DOHH2 (cell line): ENCODE results near the gene MISP.
"Not testable (repeated sequence)": the region's sequence is repeated elsewhere in the genome, so short reads cannot be mapped to it uniquely, and the experiment has no call there.

ENCODE experiments used
- H3F3A ChIP-seq: fragments of 200-600 bp; sonication (generic), shearing (Covaris generic); 2 replicates; pipeline ENCODE4 v1.6.0; 2016; ENCODE audit warnings: antibody characterized with exemption, mild to moderate bottlenecking; ENCODE audit not compliant: control insufficient read depth, insufficient read depth
- H3K27ac ChIP-seq: fragments of 200-600 bp; sonication (generic); 2 replicates; pipeline ENCODE4 v1.5.1; 2014; ENCODE audit warnings: low read depth, mild to moderate bottlenecking, low read length, moderate library complexity
- H3K27me3 ChIP-seq: fragments of 200-600 bp; sonication (generic); 2 replicates; pipeline ENCODE4 v1.6.1; 2014; ENCODE audit warnings: mild to moderate bottlenecking, low read length, mixed read lengths; ENCODE audit not compliant: control insufficient read depth
- H3K36me3 ChIP-seq: fragments of 200-600 bp; sonication (generic); 2 replicates; pipeline ENCODE4 v1.6.1; 2014; ENCODE audit warnings: mild to moderate bottlenecking, low read length, moderate library complexity, mixed read lengths; ENCODE audit not compliant: control insufficient read depth
- H3K4me1 ChIP-seq: fragments of 200-600 bp; sonication (generic); 2 replicates; pipeline ENCODE4 v1.6.1; 2014; ENCODE audit warnings: mild to moderate bottlenecking, low read length, mixed read lengths; ENCODE audit not compliant: control insufficient read depth
- H3K4me2 ChIP-seq: fragments of 200-600 bp; sonication (generic); 2 replicates; pipeline ENCODE4 v1.6.0; 2014; ENCODE audit warnings: mild to moderate bottlenecking, low read length, moderate library complexity
- H3K4me3 ChIP-seq: fragments of 200-600 bp; sonication (generic); 2 replicates; pipeline ENCODE4 v1.5.1; 2014; ENCODE audit warnings: mild to moderate bottlenecking, low read length, mixed read lengths
- H3K79me2 ChIP-seq: fragments of 200-600 bp; sonication (generic); 2 replicates; pipeline ENCODE4 v1.6.1; 2014; ENCODE audit warnings: mild to moderate bottlenecking, low read length, mixed read lengths; ENCODE audit not compliant: control insufficient read depth
- H3K9me2 ChIP-seq: fragments of 200-600 bp; sonication (generic); replicated peaks from 2 replicates; pipeline ENCODE4 v1.6.1; 2014; ENCODE audit warnings: mild to moderate bottlenecking, low read length, mixed read lengths; ENCODE audit not compliant: control insufficient read depth
- H3K9me3 ChIP-seq: fragments of 200-600 bp; sonication (generic); 2 replicates; pipeline ENCODE4 v1.6.1; 2014; ENCODE audit warnings: antibody characterized with exemption, low read length, mixed read lengths; ENCODE audit not compliant: control insufficient read depth, insufficient read depth
- H4K20me1 ChIP-seq: fragments of 200-600 bp; sonication (generic); 2 replicates; pipeline ENCODE4 v1.6.0; 2014; ENCODE audit warnings: low read depth, mild to moderate bottlenecking, antibody characterized with exemption, low read length, moderate library complexity; ENCODE audit not compliant: control insufficient read depth, insufficient read depth
- CTCF ChIP-seq: fragments of 200-600 bp; sonication (generic); IDR thresholded peaks from one replicate; pipeline ENCODE4 v1.5.1; 2014; ENCODE audit warnings: antibody characterized with exemption, mild to moderate bottlenecking, low read depth, low read length; ENCODE audit not compliant: poor library complexity, severe bottlenecking
- EZH2phosphoT487 ChIP-seq: fragments of 200-600 bp; sonication (generic); IDR thresholded peaks from 2 replicates; pipeline ENCODE4 v1.6.1; 2017; ENCODE audit warnings: borderline replicate concordance, mild to moderate bottlenecking, antibody characterized with exemption, low read length, moderate library complexity, mixed read lengths

MISP gene

DNA sequence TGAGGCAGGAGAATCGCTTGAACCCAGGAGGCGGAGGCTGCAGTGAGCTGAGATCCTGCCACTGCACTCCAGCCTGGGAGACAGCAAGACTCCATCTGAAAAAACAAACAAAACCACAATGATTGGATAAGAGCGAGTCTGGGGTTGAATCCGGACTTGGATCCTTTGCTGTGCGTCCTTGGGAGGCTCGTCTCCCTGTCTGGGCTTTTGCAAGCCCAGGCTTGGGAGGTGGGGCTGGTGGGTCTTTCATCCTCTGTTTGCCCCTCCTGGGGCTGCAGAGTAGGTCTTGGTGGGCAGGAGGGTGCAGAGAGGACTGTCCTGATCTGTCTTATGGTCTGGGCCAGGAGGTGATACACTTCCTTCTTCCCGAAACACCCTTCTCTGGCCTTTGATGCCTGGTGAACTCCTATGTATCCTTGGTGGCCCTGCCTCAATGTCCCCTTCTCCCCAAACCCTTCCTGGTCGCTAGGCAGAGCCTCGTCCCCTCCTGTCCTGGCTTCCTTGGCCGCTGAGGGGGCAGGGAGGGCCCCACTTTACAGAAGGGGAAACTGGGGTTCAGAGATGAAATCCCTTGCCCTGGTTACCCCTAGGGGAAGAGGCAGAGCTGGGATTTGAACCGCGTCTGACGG lies 25.3 kb upstream of the MISP start:
- H4K20me1 ChIP-seq, result no peaks in the 10 kb centered on the region
- H3K27me3 ChIP-seq, result peaks cover 12% of the 10 kb centered on the region
- H3K9me3 ChIP-seq, result no peaks in the 10 kb centered on the region

DNA sequence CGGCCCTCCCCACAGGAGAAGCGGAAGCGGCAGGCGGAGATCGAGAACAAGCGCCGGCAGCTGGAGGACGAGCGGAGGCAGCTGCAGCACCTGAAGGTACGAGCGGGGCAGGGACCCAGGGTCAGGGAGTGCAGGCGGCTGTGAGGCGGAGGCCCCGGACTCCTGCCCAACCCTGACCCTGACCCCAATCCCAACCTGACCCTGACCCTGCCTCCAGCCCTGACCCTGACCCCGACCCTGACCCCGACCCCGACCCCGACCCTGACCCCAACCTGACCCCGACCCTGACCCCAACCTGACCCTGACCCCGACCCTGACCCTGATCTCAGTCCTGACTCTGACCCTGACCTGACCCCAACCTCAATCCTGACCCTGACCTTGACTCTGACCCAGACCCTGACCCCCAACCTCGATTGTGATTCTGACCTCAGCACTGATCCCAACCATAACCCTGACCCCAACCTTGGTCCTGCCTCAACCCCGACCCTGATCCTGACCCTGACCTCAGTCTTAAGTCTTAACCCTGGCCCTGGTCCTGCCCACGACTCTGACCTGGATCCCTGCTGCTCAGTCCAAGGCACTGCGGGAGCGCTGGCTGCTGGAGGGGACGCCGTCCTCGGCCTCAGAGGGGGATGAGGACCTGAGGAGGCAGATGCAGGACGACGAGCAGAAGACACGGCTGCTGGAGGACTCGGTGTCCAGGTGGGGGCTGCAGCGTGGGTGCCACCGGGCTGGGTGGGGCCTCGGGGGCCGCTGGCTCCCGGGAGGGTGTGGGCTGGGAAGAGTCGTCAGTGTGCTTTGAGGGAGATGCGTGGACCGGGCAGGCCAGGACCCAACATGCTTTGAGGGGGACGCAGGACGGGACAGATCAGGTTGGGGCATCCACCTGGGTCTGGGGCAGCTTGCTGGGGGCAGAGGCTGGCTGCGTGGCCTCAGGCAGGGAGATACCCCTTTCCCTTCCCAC lies 23.6 kb upstream of the MISP start:
- Histone ChIP-seq H3K27me3 (peaks cover 12% of the 10 kb centered on the region), H3K36me3 (no peaks in the 10 kb centered on the region), H3K9me3 (no peaks in the 10 kb centered on the region), H3F3A (no peaks in the 10 kb centered on the region), H3K4me2 (no peak overlapping the region), H3K4me1 (peaks cover 13% of the 10 kb centered on the region), H3K79me2 (no peaks in the 10 kb centered on the region), H4K20me1 (no peaks in the 10 kb centered on the region), H3K9me2 (no peaks in the 10 kb centered on the region), H3K4me3 (no peak overlapping the region), H3K27ac (no peak overlapping the region)
- TF ChIP-seq EZH2phosphoT487 (no peak), CTCF (no peak)

More for the DNA sequence above, 25.3 kb upstream of the MISP start:
- no peak overlapping the region for H3K27ac ChIP-seq
- peaks cover 15% of the 10 kb centered on the region for H3K4me1 ChIP-seq
- no peak for TF ChIP-seq EZH2phosphoT487
- no peak for TF ChIP-seq CTCF
- H3K9me2 ChIP-seq, result no peaks in the 10 kb centered on the region
- no peak overlapping the region for H3K4me3 ChIP-seq
- no peaks in the 10 kb centered on the region for H3K36me3 ChIP-seq
- H3K79me2 ChIP-seq, result no peaks in the 10 kb centered on the region
- H3F3A ChIP-seq, result no peaks in the 10 kb centered on the region
- no peak overlapping the region for H3K4me2 ChIP-seq

GRCh38 chr19:728011-728410 lies 22.9 kb upstream of the MISP start:
- Histone ChIP-seq H3K4me3 (no peak overlapping the region), H3K79me2 (no peaks in the 10 kb centered on the region), H4K20me1 (no peaks in the 10 kb centered on the region), H3K4me1 (peaks cover 6% of the 10 kb centered on the region), H3K36me3 (no peaks in the 10 kb centered on the region), H3K27me3 (peaks cover 11% of the 10 kb centered on the region), H3K9me3 (no peaks in the 10 kb centered on the region), H3K27ac (no peak overlapping the region), H3K9me2 (no peaks in the 10 kb centered on the region), H3F3A (no peaks in the 10 kb centered on the region), H3K4me2 (no peak overlapping the region)
- TF ChIP-seq EZH2phosphoT487 (no peak), CTCF (no peak)

- H4K20me1 ChIP-seq, H3K9me3 ChIP-seq, H3K4me1 ChIP-seq, H3K36me3 ChIP-seq, H3K4me2 ChIP-seq, H3K9me2 ChIP-seq, H3K79me2 ChIP-seq, H3K27ac ChIP-seq, H3K4me3 ChIP-seq, H3K27me3 ChIP-seq, H3F3A ChIP-seq: not testable (repeated sequence)
Measured at GRCh38 chr19:729564-729963, 21.3 kb upstream of the MISP start.
